ENCODE measurements around the gene ATXN10. TPM values are rescaled to one million over a fixed set of nuclear protein-coding genes. Genes with fewer than 3 reads are reported as not detected.

The ATXN10 gene
- total and polyA plus RNA-seq, 12 donors = 11.8 to 169 (median 142) TPM

- peaks cover 0 to 32% (median 7%) of the 10 kb centered on the region in 9 donors for H3K36me3 ChIP-seq
- ATAC-seq = no peak
Observed at GRCh38 chr22:45804986-45805325, 133.3 kb downstream of the ATXN10 start.

GRCh38 chr22:45805413-45805812, 133.8 kb downstream of the ATXN10 start:
- peak in 1 of 2 donors; percentile 36 for DNase-seq
- H3K27me3 ChIP-seq = no peaks in the 10 kb centered on the region
- peak in 4 of 8 donors; percentile 37 to 58 (median 48) for ATAC-seq
- 70 to 73% methylated on average over 6 of the region's 6 CpGs for WGBS, 2 donors
- no peaks in the 10 kb centered on the region for H3K9me3 ChIP-seq
- H3K36me3 ChIP-seq = peaks cover 0 to 36% (median 7%) of the 10 kb centered on the region in 9 donors
- TF ChIP-seq CTCF (IDR thresholded peaks at IDR 0.05) = no peak
- H3K27ac ChIP-seq = no peak overlapping the region
- intact Hi-C loops (cut with DNase I) = no loop called here
- H3K4me3 ChIP-seq = no peak overlapping the region
- peaks cover 0 to 14% (median 0%) of the 10 kb centered on the region in 9 donors for H3K4me1 ChIP-seq

More at GRCh38 chr22:45804986-45805325, 133.3 kb downstream of the ATXN10 start:
- TF ChIP-seq CTCF (IDR thresholded peaks at IDR 0.05) = no peak
- no peak for DNase-seq
- Histone ChIP-seq H3K27me3 (no peaks in the 10 kb centered on the region), H3K9me3 (no peaks in the 10 kb centered on the region), H3K27ac (no peak overlapping the region), H3K4me1 (peaks cover 0 to 14% (median 0%) of the 10 kb centered on the region in 9 donors), H3K4me3 (no peak overlapping the region)
- intact Hi-C loops (cut with DNase I) = no loop called here
- 87 to 94% methylated on average over 3 of the region's 3 CpGs for WGBS, 2 donors

- 87 to 89% methylated on average over 10 of the region's 10 CpGs for WGBS, 2 donors
- intact Hi-C loops (cut with DNase I) = no loop called here
- peak in 1 of 8 donors; percentile 11 for ATAC-seq
Observed at GRCh38 chr22:45807156-45807915, 135.7 kb downstream of the ATXN10 start.

GRCh38 chr22:45812910-45813309, 141.3 kb downstream of the ATXN10 start:
- WGBS, 2 donors = 96 to 99% methylated on average over 6 of the region's 6 CpGs
- no peak for TF ChIP-seq CTCF (IDR thresholded peaks at IDR 0.05)
- ATAC-seq (no peak), DNase-seq (no peak)
- Histone ChIP-seq H3K27ac (no peak overlapping the region), H3K36me3 (peaks cover 0 to 77% (median 15%) of the 10 kb centered on the region in 9 donors), H3K9me3 (no peaks in the 10 kb centered on the region), H3K4me3 (no peak overlapping the region), H3K4me1 (peaks cover 0 to 4% (median 0%) of the 10 kb centered on the region in 9 donors), H3K27me3 (no peaks in the 10 kb centered on the region)
- intact Hi-C loops (cut with DNase I) = no loop called here

More at GRCh38 chr22:45807156-45807915, 135.7 kb downstream of the ATXN10 start:
- H3K27ac ChIP-seq = no peak overlapping the region
- no peaks in the 10 kb centered on the region for H3K27me3 ChIP-seq
- H3K36me3 ChIP-seq = peaks cover 0 to 49% (median 15%) of the 10 kb centered on the region in 9 donors
- H3K9me3 ChIP-seq = no peaks in the 10 kb centered on the region
- no peak for TF ChIP-seq CTCF (IDR thresholded peaks at IDR 0.05)
- no peak overlapping the region for H3K4me3 ChIP-seq
- H3K4me1 ChIP-seq = peaks cover 0 to 14% (median 0%) of the 10 kb centered on the region in 9 donors
- DNase-seq = no peak
